ENCODE measurements around the gene SLAMF9.
A peak's percentile ranks its signal among the peaks of the same experiment; 100 is the strongest.

Gene SLAMF9

DNA sequence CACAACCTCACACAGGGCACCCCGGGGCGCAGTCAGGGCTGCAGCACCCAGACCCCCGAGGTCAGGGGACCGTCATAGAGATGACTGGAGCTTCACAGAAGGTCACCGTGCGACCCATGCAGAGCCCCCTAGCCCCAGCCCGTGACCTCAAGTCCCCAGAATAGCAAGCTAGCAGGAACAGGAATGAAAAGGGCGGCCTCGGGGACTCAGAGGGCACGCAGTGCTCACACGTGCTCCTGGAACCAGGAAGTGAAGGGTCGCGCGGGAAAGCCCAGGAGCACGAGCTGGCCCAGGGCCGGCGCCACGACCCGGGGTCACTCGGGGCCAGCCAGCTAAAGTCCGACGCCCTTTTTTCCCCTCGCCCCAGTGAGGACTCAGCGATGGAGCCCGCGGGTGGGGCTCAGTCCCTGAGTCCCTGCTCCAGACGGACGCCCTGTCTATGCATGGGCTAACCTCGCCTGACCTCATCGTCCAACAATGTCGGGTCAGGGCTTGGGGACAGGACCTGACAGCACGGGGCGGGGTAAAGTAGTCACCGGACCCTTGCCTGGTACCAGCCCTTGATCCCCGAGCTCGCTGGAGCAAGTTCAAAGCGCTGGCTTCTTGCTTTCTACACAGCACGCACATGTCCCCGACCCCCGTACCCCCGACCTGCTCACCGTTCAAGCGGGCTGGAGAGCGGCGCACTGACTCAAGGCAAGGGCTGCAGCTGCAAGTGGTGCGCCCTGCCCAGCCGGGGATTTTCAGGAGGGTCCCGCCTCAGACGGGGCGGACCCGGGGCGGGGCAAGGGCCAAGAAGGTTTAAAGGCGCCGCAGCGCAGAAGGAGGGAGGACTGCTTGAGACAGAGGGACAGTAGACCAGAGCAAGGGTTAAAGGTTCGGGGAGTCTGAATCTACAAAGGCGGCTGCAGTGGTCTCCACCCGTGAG is 29.0 kb downstream of the SLAMF9 start, which contains the start of gene TAGLN2:
Gene TAGLN2 (minus strand): TSS at position 717 of the 928 bp plus-strand sequence. CDS start 4,998 bp downstream, outside the sequence.
- Histone ChIP-seq H3K4me2 (ENCODE audit: low read depth, low read length, poor library complexity, severe bottlenecking) (peak within 1 kb of the TSS; percentile 61), H2AFZ (ENCODE audit: low read depth, low read length, severe bottlenecking) (peak within 1 kb of the TSS; percentile 73), H3K27ac (ENCODE audit: low read depth, low read length) (peak within 1 kb of the TSS; percentile 87), H3F3A (ENCODE audit: insufficient read depth) (peaks cover 17% of the 10 kb centered on the region), H3K36me3 (ENCODE audit: low read length) (0 out of 2 replicates have a peak, but pooled peaks cover 6% of the 10 kb centered on the region), H3K9ac (ENCODE audit: low read length) (peak within 1 kb of the TSS; percentile 85), H3K9me2 (replicated peaks; ENCODE audit: insufficient read depth, low read length) (no peaks in the 10 kb centered on the region), H3K9me3 (ENCODE audit: insufficient read depth, low read length) (no peaks in the 10 kb centered on the region), H3K4me3 (ENCODE audit: insufficient read depth, low read length, poor library complexity, severe bottlenecking) (peak within 1 kb of the TSS; percentile 84), H4K20me1 (ENCODE audit: low read depth, low read length) (peaks cover 4% of the 10 kb centered on the region; the same call in 1 of the 2 replicates), H3K27me3 (ENCODE audit: low read length) (no peaks in the 10 kb centered on the region), H3K79me2 (ENCODE audit: insufficient read depth, low read length) (peaks cover 52% of the 10 kb centered on the region)
- TF ChIP-seq, protein P1, sequence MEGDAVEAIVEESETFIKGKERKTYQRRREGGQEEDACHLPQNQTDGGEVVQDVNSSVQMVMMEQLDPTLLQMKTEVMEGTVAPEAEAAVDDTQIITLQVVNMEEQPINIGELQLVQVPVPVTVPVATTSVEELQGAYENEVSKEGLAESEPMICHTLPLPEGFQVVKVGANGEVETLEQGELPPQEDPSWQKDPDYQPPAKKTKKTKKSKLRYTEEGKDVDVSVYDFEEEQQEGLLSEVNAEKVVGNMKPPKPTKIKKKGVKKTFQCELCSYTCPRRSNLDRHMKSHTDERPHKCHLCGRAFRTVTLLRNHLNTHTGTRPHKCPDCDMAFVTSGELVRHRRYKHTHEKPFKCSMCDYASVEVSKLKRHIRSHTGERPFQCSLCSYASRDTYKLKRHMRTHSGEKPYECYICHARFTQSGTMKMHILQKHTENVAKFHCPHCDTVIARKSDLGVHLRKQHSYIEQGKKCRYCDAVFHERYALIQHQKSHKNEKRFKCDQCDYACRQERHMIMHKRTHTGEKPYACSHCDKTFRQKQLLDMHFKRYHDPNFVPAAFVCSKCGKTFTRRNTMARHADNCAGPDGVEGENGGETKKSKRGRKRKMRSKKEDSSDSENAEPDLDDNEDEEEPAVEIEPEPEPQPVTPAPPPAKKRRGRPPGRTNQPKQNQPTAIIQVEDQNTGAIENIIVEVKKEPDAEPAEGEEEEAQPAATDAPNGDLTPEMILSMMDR (IDR thresholded peaks at IDR 0.05; ENCODE audit: insufficient read depth, low read length, poor library complexity, severe bottlenecking): no peak
- TF ChIP-seq EZH2phosphoT487 (conservative IDR thresholded peaks at IDR 0.05; ENCODE audit: low read length): no peak

DNA sequence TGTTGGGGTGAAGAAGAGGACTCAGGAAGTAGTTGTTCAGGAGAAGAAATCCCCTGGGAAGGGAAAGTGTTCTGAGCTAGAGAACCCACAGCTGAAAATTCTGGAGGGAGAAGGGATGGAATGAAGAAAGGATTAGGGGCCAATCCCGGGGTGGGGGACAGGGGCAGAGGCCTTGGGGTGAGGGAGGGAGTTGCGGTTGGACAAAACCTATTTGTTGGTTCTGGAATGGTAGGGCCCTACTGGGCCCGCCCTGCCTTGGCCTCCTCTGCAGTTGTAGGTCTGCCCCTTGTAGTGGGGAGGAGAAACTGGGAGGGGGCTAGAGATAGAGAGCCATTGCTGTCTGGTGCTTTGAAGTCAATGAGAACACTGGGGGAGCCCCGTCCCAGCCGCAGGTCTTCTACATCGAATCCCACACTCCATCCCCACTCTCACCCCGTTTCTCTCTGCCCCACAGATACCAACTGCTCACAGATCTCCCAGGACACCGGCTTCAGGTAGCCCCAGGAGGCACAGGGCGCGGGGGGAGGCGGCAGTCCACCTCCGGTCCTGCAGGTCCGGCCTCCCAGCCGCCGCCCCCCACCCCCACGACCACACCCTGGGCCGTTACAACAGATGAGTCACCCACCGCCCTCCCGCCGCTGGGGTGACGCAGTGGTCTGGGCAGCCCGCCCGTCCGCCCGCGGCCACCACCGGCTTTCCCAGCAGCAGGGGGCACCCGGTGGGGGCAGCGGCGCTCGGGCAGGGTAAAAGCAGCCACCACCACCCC is 29.8 kb downstream of the SLAMF9 start:
- no peaks in the 10 kb centered on the region for H3K9me2 ChIP-seq (replicated peaks; ENCODE audit: insufficient read depth, low read length)
- peak overlapping the region; percentile 87 for H3K27ac ChIP-seq (ENCODE audit: low read depth, low read length)
- no peaks in the 10 kb centered on the region for H3K27me3 ChIP-seq (ENCODE audit: low read length)
- TF ChIP-seq, protein P1 (IDR thresholded peaks at IDR 0.05; ENCODE audit: insufficient read depth, low read length, poor library complexity, severe bottlenecking): no peak
- TF ChIP-seq EZH2phosphoT487 (conservative IDR thresholded peaks at IDR 0.05; ENCODE audit: low read length): no peak
- peak overlapping the region; percentile 85 for H3K9ac ChIP-seq (ENCODE audit: low read length)
- H3K4me3 ChIP-seq (ENCODE audit: insufficient read depth, low read length, poor library complexity, severe bottlenecking): peak overlapping the region; percentile 84
- peaks cover 17% of the 10 kb centered on the region for H3F3A ChIP-seq (ENCODE audit: insufficient read depth)
- 0 out of 2 replicates have a peak, but pooled peaks cover 6% of the 10 kb centered on the region for H3K36me3 ChIP-seq (ENCODE audit: low read length)
- H2AFZ ChIP-seq (ENCODE audit: low read depth, low read length, severe bottlenecking): peak overlapping the region; percentile 28
- no peaks in the 10 kb centered on the region for H3K9me3 ChIP-seq (ENCODE audit: insufficient read depth, low read length)
- H3K79me2 ChIP-seq (ENCODE audit: insufficient read depth, low read length): peaks cover 52% of the 10 kb centered on the region
- peaks cover 4% of the 10 kb centered on the region; the same call in 1 of the 2 replicates for H4K20me1 ChIP-seq (ENCODE audit: low read depth, low read length)
- H3K4me2 ChIP-seq (ENCODE audit: low read depth, low read length, poor library complexity, severe bottlenecking): peak overlapping the region; percentile 61

DNA sequence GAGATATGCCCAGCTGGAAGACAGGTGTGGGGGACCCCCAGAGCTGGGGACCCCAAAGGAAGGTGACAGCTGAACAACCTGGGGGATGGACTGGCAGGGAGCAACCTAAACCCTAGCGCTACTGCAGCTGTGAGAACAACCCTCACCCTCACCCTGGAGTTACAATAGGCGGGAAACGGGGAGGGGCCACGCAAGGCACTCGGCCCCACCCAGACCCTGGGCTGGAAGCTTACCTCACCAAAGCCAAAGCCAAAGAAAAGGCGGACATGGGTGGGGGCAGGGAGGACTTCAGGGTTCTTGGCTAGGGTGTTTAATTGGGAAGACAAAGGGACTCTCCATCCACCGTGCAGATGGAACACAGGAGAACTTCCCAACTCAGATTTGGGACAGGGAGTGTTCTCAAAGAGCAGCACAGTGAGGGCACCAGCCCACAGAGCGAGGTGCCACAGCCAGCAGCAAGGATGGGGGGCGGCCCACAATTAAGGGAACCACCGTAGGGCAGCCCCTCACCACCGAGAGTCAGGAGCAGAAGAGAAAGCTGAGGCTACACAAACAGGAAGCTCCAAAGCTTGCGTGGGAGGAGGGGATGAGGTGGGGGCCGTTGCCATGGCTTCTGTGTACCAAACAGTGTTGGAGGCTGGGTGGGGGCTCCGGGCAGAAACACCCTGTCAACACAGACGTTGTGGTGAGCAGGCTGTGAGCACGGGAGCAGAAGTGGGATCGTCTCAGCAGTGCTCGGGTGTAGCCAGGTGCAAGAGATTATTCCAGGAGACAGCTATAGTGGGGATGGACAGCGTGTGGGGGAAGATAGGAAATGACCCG is 30.6 kb downstream of the SLAMF9 start:
- H4K20me1 ChIP-seq (ENCODE audit: low read depth, low read length): peaks cover 4% of the 10 kb centered on the region; the same call in 1 of the 2 replicates
- no peaks in the 10 kb centered on the region for H3K9me2 ChIP-seq (replicated peaks; ENCODE audit: insufficient read depth, low read length)
- peaks cover 52% of the 10 kb centered on the region for H3K79me2 ChIP-seq (ENCODE audit: insufficient read depth, low read length)
- H3F3A ChIP-seq (ENCODE audit: insufficient read depth): peaks cover 17% of the 10 kb centered on the region
- H3K4me2 ChIP-seq (ENCODE audit: low read depth, low read length, poor library complexity, severe bottlenecking): peak overlapping the region; percentile 61
- TF ChIP-seq, protein P1 (IDR thresholded peaks at IDR 0.05; ENCODE audit: insufficient read depth, low read length, poor library complexity, severe bottlenecking): no peak
- TF ChIP-seq EZH2phosphoT487 (conservative IDR thresholded peaks at IDR 0.05; ENCODE audit: low read length): no peak
- peak overlapping the region; percentile 85 for H3K9ac ChIP-seq (ENCODE audit: low read length)
- no peak overlapping the region for H2AFZ ChIP-seq (ENCODE audit: low read depth, low read length, severe bottlenecking)
- H3K9me3 ChIP-seq (ENCODE audit: insufficient read depth, low read length): no peaks in the 10 kb centered on the region
- peak overlapping the region; percentile 84 for H3K4me3 ChIP-seq (ENCODE audit: insufficient read depth, low read length, poor library complexity, severe bottlenecking)
- peak overlapping the region; percentile 87 for H3K27ac ChIP-seq (ENCODE audit: low read depth, low read length)
- 0 out of 2 replicates have a peak, but pooled peaks cover 6% of the 10 kb centered on the region for H3K36me3 ChIP-seq (ENCODE audit: low read length)
- no peaks in the 10 kb centered on the region for H3K27me3 ChIP-seq (ENCODE audit: low read length)

Data from SU-DHL-6 (cell line).